DND-41 (cell line): Measurements from ENCODE around the gene EMX2.

Experiments used
- EZH2 ChIP-seq: IDR thresholded peaks from 3 replicates; pipeline ENCODE4 v1.6.1; 2012; ENCODE audit warnings: borderline replicate concordance, low read depth, mild to moderate bottlenecking, moderate library complexity, low read length, inconsistent platforms; ENCODE audit not compliant: severe bottlenecking
- TF ChIP-seq, protein P1 (sequence below): IDR thresholded peaks from 2 replicates; pipeline ENCODE4 v1.5.1; 2012; ENCODE audit warnings: borderline replicate concordance, low read length, moderate library complexity, mild to moderate bottlenecking; ENCODE audit not compliant: poor library complexity, severe bottlenecking; ENCODE audit errors: extremely low read depth

DNA sequence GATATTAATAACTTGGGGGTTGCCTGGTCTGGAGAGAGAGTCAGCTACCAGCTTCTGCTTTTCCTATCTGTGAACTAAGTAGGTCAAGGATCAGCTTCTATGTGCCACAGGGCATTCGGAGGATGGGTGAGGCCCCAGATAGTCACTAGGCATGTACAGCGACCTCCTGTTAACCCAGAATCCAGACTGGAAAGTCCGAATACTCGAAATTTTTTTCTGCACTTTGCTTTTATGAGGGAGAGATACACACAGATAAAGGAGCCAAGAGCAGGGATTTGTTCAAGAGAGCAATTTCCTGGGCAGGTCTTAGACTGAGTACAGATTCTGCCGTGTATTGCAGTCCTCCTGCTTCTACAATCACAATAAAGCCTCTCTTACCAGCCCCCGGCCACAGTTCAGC is 54.2 kb downstream of the EMX2 start:
- no peak for TF ChIP-seq EZH2
- TF ChIP-seq, protein P1, sequence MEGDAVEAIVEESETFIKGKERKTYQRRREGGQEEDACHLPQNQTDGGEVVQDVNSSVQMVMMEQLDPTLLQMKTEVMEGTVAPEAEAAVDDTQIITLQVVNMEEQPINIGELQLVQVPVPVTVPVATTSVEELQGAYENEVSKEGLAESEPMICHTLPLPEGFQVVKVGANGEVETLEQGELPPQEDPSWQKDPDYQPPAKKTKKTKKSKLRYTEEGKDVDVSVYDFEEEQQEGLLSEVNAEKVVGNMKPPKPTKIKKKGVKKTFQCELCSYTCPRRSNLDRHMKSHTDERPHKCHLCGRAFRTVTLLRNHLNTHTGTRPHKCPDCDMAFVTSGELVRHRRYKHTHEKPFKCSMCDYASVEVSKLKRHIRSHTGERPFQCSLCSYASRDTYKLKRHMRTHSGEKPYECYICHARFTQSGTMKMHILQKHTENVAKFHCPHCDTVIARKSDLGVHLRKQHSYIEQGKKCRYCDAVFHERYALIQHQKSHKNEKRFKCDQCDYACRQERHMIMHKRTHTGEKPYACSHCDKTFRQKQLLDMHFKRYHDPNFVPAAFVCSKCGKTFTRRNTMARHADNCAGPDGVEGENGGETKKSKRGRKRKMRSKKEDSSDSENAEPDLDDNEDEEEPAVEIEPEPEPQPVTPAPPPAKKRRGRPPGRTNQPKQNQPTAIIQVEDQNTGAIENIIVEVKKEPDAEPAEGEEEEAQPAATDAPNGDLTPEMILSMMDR: no peak
